Activated B cell treated with CpG ODN at 0.5 μM for 24 hours (primary cell): ENCODE data around the gene DOCK2. TPM values are rescaled to one million over a fixed set of nuclear protein-coding genes. Genes with fewer than 3 reads are reported as not detected.

Experiments
- ATAC-seq: fragments of 200-7000 bp; cut with Tn5 transposase; one replicate; pipeline ENCODE4 v1.10.0; 2021; ENCODE audit warnings: low read depth, mild to moderate bottlenecking, moderate library complexity
- CTCF ChIA-PET: fragments of 350-600 bp; sonication (Branson Sonifier 250); formaldehyde crosslinking; loops from one replicate; lab custom pipeline; 2021; ENCODE audit warnings: antibody characterized with exemption; lab: Charles Lee
- POLR2A ChIA-PET: fragments of 350-600 bp; sonication (Branson Sonifier 250); formaldehyde crosslinking; loops from one replicate; lab custom pipeline; 2021; ENCODE audit warnings: antibody characterized with exemption; lab: Charles Lee
- DNase-seq: peaks from one replicate; pipeline ENCODE4 v3.0.0; 2022
- H3K27ac Mint-ChIP-seq: one replicate; pipeline ENCODE4 v1.8.0; 2020; ENCODE audit warnings: mixed read lengths
- H3K27me3 Mint-ChIP-seq: one replicate; pipeline ENCODE4 v1.8.0; 2021; ENCODE audit warnings: mixed read lengths
- H3K36me3 Mint-ChIP-seq: one replicate; pipeline ENCODE4 v1.8.0; 2021; ENCODE audit warnings: low read depth, mixed read lengths
- H3K4me1 Mint-ChIP-seq: one replicate; pipeline ENCODE4 v1.8.0; 2021; ENCODE audit warnings: mixed read lengths
- H3K4me3 Mint-ChIP-seq: one replicate; pipeline ENCODE4 v1.8.0; 2020; ENCODE audit warnings: mild to moderate bottlenecking, mixed read lengths
- H3K9me3 Mint-ChIP-seq: one replicate; pipeline ENCODE4 v1.8.0; 2020; ENCODE audit warnings: mixed read lengths
- CTCF ChIP-seq: fragments of 200-600 bp; IDR thresholded peaks from one replicate; pipeline ENCODE4 v1.8.0; 2022; ENCODE audit warnings: antibody characterized with exemption, mild to moderate bottlenecking
- intact Hi-C: fragments of 100-400 bp; cut with micrococcal nuclease; formaldehyde crosslinking; loops from one replicate; pipeline ENCODE4 v1.15.1; 2024
- total RNA-seq: library from RNA; stranded (reverse); gene quantifications from 2 replicates; pipeline ENCODE4 v1.2.3, GENCODE V29; 2022

Gene DOCK2
- total RNA-seq, 1 donor from 2014 or later: 344 TPM

- H3K27ac Mint-ChIP-seq: no peak overlapping the region
- ATAC-seq (no peak), DNase-seq (no peak)
- no peak overlapping the region for H3K4me3 Mint-ChIP-seq
- TF ChIP-seq CTCF: no peak
- intact Hi-C loops: loop anchor here (5.0 kb wide), 1 partner anchor 39 kb away; no protein-coding TSS in a partner anchor
- ChIA-PET POLR2A (no interaction called here), CTCF (no interaction called here)
- peaks cover 84% of the 10 kb centered on the region for H3K36me3 Mint-ChIP-seq
- peaks cover 27% of the 10 kb centered on the region for H3K4me1 Mint-ChIP-seq
- H3K9me3 Mint-ChIP-seq: peaks cover 5% of the 10 kb centered on the region
- H3K27me3 Mint-ChIP-seq: no peaks in the 10 kb centered on the region
These were observed 131.3 kb downstream of the DOCK2 start for GRCh38 chr5:169768416-169768815.

GRCh38 chr5:169770109-169770508 lies 133.0 kb downstream of the DOCK2 start:
- Mint-ChIP-seq H3K9me3 (peaks cover 5% of the 10 kb centered on the region), H3K27ac (no peak overlapping the region), H3K4me1 (peaks cover 27% of the 10 kb centered on the region), H3K4me3 (no peak overlapping the region), H3K36me3 (peaks cover 83% of the 10 kb centered on the region), H3K27me3 (no peaks in the 10 kb centered on the region)
- DNase-seq: no peak
- ChIA-PET POLR2A (no interaction called here), CTCF (no interaction called here)
- no peak for TF ChIP-seq CTCF
- intact Hi-C loops: no loop called here
- ATAC-seq: no peak

- H3K36me3 Mint-ChIP-seq: peaks cover 80% of the 10 kb centered on the region
- POLR2A ChIA-PET: interaction anchor here (0.7 kb wide), 1 partner anchor 256 kb away, joined by 3 read pairs; no protein-coding TSS in a partner anchor
- no peak overlapping the region for H3K27ac Mint-ChIP-seq
- CTCF ChIA-PET: no interaction called here
- ATAC-seq (no peak), DNase-seq (no peak)
- no peaks in the 10 kb centered on the region for H3K27me3 Mint-ChIP-seq
- no peak for TF ChIP-seq CTCF
- no peak overlapping the region for H3K4me3 Mint-ChIP-seq
- peaks cover 20% of the 10 kb centered on the region for H3K4me1 Mint-ChIP-seq
- intact Hi-C loops: no loop called here
- no peaks in the 10 kb centered on the region for H3K9me3 Mint-ChIP-seq
These were observed 135.2 kb downstream of the DOCK2 start for GRCh38 chr5:169772256-169772655.

GRCh38 chr5:169772688-169773087 lies 135.6 kb downstream of the DOCK2 start:
- Mint-ChIP-seq H3K4me3 (no peak overlapping the region), H3K4me1 (peaks cover 20% of the 10 kb centered on the region), H3K9me3 (no peaks in the 10 kb centered on the region), H3K36me3 (peaks cover 79% of the 10 kb centered on the region), H3K27ac (no peak overlapping the region), H3K27me3 (no peaks in the 10 kb centered on the region)
- no peak for TF ChIP-seq CTCF
- ATAC-seq (no peak), DNase-seq (no peak)
- CTCF ChIA-PET: no interaction called here
- POLR2A ChIA-PET: interaction anchor here (0.7 kb wide), 1 partner anchor 256 kb away, joined by 3 read pairs; no protein-coding TSS in a partner anchor
- intact Hi-C loops: no loop called here

GRCh38 chr5:169777159-169777558 lies 140.1 kb downstream of the DOCK2 start:
- H3K27me3 Mint-ChIP-seq: no peaks in the 10 kb centered on the region
- H3K9me3 Mint-ChIP-seq: no peaks in the 10 kb centered on the region
- DNase-seq (no peak), ATAC-seq (no peak)
- no peak overlapping the region for H3K27ac Mint-ChIP-seq
- ChIA-PET CTCF (no interaction called here), POLR2A (no interaction called here)
- intact Hi-C loops: no loop called here
- TF ChIP-seq CTCF: no peak
- peaks cover 31% of the 10 kb centered on the region for H3K4me1 Mint-ChIP-seq
- no peak overlapping the region for H3K4me3 Mint-ChIP-seq
- peaks cover 70% of the 10 kb centered on the region for H3K36me3 Mint-ChIP-seq
